ENCODE results near the gene CACNG8.

DNA sequence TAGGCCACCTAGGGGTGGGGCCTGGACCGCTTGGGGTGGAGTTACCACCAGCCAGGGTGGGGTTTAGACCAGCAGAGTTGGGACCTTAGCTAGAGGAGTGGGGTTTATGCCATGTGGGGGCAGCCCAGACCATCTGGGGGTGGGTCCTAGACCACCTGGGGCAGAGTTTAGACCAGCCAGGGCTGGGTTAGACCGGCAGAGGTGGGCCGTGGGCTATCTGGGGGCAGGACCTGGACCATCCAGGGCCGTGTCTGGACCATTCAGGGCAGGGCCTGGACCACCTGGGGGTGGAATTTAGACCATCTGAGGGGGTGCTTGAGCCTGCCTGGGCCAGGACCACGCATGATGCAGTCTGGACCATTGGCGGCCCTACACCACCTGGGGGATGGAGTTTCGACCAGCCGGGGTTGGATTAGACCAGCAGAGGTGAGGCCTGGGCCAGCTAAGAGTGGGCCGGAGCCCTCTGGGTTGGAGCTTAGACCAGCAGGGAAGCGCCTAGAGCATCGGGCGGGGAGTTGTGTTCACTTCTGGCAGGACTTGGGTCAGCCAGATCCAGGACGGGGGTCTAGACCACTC is 18.7 kb downstream of the CACNG8 start:
- TF ChIP-seq, protein P1, sequence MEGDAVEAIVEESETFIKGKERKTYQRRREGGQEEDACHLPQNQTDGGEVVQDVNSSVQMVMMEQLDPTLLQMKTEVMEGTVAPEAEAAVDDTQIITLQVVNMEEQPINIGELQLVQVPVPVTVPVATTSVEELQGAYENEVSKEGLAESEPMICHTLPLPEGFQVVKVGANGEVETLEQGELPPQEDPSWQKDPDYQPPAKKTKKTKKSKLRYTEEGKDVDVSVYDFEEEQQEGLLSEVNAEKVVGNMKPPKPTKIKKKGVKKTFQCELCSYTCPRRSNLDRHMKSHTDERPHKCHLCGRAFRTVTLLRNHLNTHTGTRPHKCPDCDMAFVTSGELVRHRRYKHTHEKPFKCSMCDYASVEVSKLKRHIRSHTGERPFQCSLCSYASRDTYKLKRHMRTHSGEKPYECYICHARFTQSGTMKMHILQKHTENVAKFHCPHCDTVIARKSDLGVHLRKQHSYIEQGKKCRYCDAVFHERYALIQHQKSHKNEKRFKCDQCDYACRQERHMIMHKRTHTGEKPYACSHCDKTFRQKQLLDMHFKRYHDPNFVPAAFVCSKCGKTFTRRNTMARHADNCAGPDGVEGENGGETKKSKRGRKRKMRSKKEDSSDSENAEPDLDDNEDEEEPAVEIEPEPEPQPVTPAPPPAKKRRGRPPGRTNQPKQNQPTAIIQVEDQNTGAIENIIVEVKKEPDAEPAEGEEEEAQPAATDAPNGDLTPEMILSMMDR (IDR thresholded peaks at IDR 0.05), result no peak
- TF ChIP-seq POLR2AphosphoS5 (IDR thresholded peaks at IDR 0.05; ENCODE audit: low read depth, low read length) (peak; percentile 27; the same call in 1 of the 2 replicates), SIN3A (IDR thresholded peaks at IDR 0.05; ENCODE audit: borderline replicate concordance, insufficient read depth, low read depth, low read length) (0 out of 2 replicates have a peak, but pooled peaks have one; percentile 33)

Measured in Panc1 (cell line).